ENCODE data around the gene C2orf15.
"Not testable (repeated sequence)": the region's sequence is repeated elsewhere in the genome, so short reads cannot be mapped to it uniquely, and the experiment has no call there.

The C2orf15 gene

GRCh38 chr2:99141110-99142108 lies at the start of gene C2orf15:
Gene C2orf15 (plus strand): TSS chr2:99141707. CDS start chr2:99150559, 8,852 bp downstream.
- DNase-seq (ENCODE audit: low read depth) = peak; percentile 74

GRCh38 chr2:99096728-99097127 lies 44.8 kb upstream of the C2orf15 start:
- DNase-seq (ENCODE audit: low read depth) = no peak

- peak; percentile 22 for DNase-seq (ENCODE audit: low read depth)
Measured at GRCh38 chr2:99101697-99102096, 39.8 kb upstream of the C2orf15 start.

GRCh38 chr2:99104006-99104405 lies 37.5 kb upstream of the C2orf15 start:
- no peak for DNase-seq (ENCODE audit: low read depth)

GRCh38 chr2:99106913-99107312 lies 34.6 kb upstream of the C2orf15 start:
- DNase-seq (ENCODE audit: low read depth) = no peak

GRCh38 chr2:99111236-99111635 lies 30.3 kb upstream of the C2orf15 start:
- no peak for DNase-seq (ENCODE audit: low read depth)

GRCh38 chr2:99111945-99112344 lies 29.6 kb upstream of the C2orf15 start:
- DNase-seq (ENCODE audit: low read depth) = no peak

GRCh38 chr2:99112617-99113016 lies 28.9 kb upstream of the C2orf15 start:
- no peak for DNase-seq (ENCODE audit: low read depth)

- no peak for DNase-seq (ENCODE audit: low read depth)
Measured at GRCh38 chr2:99127981-99128380, 13.5 kb upstream of the C2orf15 start.

- DNase-seq (ENCODE audit: low read depth) = not testable (repeated sequence)
Measured at GRCh38 chr2:99135044-99135556, 6.4 kb upstream of the C2orf15 start.

GRCh38 chr2:99139003-99139402 lies 2.5 kb upstream of the C2orf15 start:
- no peak for DNase-seq (ENCODE audit: low read depth)

- DNase-seq (ENCODE audit: low read depth) = peak; percentile 14
Measured at GRCh38 chr2:99140056-99140859, 1.2 kb upstream of the C2orf15 start.

- no peak for DNase-seq (ENCODE audit: low read depth)
Measured at GRCh38 chr2:99140860-99141109, 722 bp upstream of the C2orf15 start.

- no peak for DNase-seq (ENCODE audit: low read depth)
Measured at GRCh38 chr2:99150706-99151105, 9.2 kb downstream of the C2orf15 start.

- DNase-seq (ENCODE audit: low read depth) = no peak
Measured at GRCh38 chr2:99152199-99152895, 10.8 kb downstream of the C2orf15 start.

GRCh38 chr2:99153921-99154604 lies 12.6 kb downstream of the C2orf15 start:
- no peak for DNase-seq (ENCODE audit: low read depth)

- peak; percentile 90 for DNase-seq (ENCODE audit: low read depth)
Measured at GRCh38 chr2:99154643-99155536, 13.4 kb downstream of the C2orf15 start, which contains the start of the genes LIPT1 and TSGA10. Gene LIPT1 (plus strand): TSS chr2:99154967. CDS start chr2:99161958, 6,991 bp downstream. Gene TSGA10 (minus strand): TSS chr2:99154942. CDS start chr2:99109439, 45,503 bp downstream.

- DNase-seq (ENCODE audit: low read depth) = no peak
Measured at GRCh38 chr2:99156891-99157290, 15.4 kb downstream of the C2orf15 start.

- no peak for DNase-seq (ENCODE audit: low read depth)
Measured at GRCh38 chr2:99158599-99158998, 17.1 kb downstream of the C2orf15 start.

GRCh38 chr2:99159594-99159993 lies 18.1 kb downstream of the C2orf15 start:
- no peak for DNase-seq (ENCODE audit: low read depth)

All from fibroblast of gingiva (primary cell).